Activated CD8-positive, alpha-beta memory T cell treated with anti-CD3 and anti-CD28 coated beads for 1 hour (primary cell): ENCODE data around the gene CCDC201.
A peak's percentile ranks its signal among the peaks of the same experiment; 100 is the strongest.

Source experiments
- DNase-seq, 2 donors: peaks; one replicate each; pipeline ENCODE4 v3.0.0-alpha.2; 2020; ENCODE audit warnings: low read depth in 1 of 2; ENCODE audit errors: extremely low read depth in 1 of 2

CCDC201 gene, protein sequence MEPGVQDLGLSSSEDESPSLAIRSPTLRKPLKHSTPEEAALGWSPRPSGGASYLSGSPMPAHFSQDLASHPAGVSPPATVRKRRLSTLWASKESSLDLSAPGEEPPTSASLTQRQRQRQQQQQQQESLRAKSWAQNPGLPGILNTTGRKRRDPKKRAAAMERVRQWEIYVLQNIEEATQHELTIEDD

GRCh38 chr7:45873035-45873354 lies at the start of gene CCDC201:
TSS of gene CCDC201 (minus strand) at chr7:45873082. CDS start at chr7:45873007, 75 bp downstream.
- no peak for DNase-seq

GRCh38 chr7:45921699-45922519 lies 49.0 kb upstream of the CCDC201 start:
- no peak for DNase-seq

- DNase-seq, result no peak
Observed at GRCh38 chr7:45921381-45921698, 48.5 kb upstream of the CCDC201 start.

DNA sequence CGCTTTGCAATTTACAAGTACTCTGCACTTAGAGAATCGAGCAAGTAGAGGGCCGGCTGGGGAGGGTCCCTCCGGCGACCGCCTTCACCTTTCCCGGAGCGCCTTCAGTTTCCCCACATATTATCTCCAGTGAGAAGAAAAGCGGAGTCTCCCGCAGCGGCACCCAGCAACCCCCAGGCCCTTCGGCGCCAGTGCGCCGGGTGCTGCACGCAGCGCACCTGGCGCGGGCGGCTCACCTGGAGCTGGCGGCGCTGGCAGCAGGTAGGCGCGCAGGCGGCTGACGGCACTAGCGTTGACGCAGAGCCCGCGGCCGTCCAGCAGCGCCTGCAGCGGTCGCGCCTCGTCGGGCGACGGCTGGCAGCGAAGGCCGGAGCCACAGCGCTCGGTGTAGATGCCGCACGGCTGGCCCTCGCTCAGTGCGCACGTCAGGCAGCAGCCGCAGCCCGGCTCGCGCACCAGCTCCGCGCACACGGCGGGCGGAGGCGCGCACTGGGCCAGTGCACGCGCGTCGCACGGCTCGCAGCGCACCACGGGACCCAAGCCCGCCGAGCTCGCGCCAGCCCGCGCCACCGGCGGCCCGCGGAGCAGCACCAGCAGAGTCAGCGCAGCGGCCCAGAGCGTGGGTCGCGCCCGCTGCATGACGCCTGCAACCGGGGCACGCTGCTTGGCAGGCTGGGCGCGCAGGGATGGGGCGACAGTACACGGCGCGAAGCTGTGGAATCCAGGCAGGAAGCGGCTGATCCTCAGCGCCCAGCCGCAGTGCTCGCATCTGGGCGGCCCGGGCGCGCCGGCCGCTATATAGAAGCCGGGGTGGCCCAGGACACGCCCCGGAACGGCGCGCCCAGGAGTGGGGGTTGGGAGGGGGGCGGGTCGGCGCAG lies 47.9 kb upstream of the CCDC201 start, which contains the start of gene IGFBP3:
Gene IGFBP3, minus strand, starts transcription at position 771 of the 879 bp plus-strand sequence. Its CDS starts 132 bp downstream, at position 639.
- DNase-seq, result no peak

- DNase-seq, result no peak
Observed at GRCh38 chr7:45919993-45920459, 47.1 kb upstream of the CCDC201 start.

DNA sequence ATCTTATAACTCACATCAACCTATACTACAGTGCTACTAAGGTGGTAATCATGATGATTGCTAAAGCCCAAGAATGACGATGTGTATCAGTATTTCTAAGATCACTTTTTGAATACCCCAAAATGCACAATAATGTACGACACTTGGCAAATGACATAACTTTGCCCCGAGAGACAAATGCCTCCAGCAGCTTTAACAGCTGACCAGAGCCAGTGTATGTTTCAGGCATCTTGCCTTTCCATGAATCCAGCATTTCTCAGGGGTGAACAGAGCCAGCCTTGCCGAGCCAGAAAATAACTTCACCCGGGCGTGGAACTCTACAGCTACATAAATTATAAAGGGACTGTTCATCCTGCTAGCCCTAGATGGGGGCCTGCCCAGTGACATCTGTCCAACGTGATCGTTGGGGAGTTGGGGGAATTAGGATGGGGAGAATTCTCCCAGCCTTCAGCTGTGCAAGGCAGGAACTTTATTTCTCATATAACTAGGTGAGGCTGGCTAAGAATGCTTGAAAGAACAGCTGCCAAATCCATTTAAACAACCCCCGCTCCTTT lies 46.4 kb upstream of the CCDC201 start:
- DNase-seq, result no peak

- DNase-seq, result no peak
Observed at GRCh38 chr7:45918556-45918955, 45.7 kb upstream of the CCDC201 start.

DNA sequence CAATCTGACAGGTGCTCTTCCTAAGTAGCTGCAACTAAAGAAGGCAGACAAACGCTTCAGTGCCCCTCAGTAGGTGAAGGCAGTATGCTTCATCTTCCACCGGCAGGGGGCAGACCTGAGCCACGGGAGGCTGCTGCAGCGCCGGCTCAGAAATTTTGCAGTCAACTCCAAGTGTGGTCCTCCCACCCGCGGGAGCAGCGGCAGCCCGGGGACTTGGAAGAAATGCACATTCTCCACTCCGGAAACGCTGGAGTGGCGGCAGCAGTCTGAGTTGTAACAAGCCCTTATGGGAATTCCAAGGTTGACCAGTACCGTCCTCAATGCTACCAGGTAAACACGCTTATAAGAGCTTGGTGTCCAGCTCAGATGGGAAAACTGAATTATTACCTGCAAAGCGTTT lies 44.8 kb upstream of the CCDC201 start:
- peak in 1 of 2 donors; percentile 60 for DNase-seq

GRCh38 chr7:45917064-45917463 lies 44.2 kb upstream of the CCDC201 start:
- DNase-seq, result no peak

GRCh38 chr7:45915606-45916005 lies 42.7 kb upstream of the CCDC201 start:
- DNase-seq, result no peak

DNA sequence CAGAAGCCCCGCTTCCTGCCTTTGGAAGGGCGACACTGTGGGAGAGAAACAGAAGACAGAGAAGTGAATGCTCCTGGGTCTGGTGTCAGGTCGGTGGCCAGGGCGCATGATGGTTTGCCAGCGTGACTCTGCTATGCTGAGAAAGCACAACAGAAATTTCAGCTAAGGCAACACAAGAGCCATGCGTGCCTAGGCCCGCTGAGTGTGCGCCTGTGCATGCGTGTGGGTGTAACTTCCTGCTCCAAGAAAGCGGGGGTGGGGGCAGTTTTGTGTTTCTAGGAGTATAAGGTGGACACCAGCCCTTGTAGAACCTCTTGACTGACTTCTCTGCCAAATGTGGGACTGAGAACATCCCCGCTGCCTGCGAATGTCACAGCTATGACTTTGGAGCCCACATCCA lies 42.0 kb upstream of the CCDC201 start:
- DNase-seq, result no peak

DNA sequence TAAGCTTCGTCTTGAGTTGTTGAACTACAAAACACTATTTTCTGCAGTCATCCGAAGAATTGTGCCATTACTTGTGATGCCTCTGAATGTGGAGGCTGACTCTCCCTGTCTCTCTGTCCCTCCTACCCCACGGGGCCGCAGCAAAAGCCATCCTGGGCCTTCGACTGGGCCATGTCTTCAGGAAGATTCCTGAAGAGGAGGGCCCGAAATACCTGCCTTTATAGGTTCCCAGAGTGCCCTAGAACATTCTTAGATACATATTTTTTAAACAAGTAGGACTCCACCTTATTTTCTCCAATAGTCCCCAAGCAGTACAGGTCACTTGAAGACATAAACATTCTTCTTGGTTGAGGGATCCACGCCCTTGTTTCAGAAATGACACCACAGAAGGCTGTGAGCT lies 40.1 kb upstream of the CCDC201 start:
- no peak for DNase-seq

- no peak for DNase-seq
Observed at GRCh38 chr7:45911311-45911710, 38.4 kb upstream of the CCDC201 start.

DNA sequence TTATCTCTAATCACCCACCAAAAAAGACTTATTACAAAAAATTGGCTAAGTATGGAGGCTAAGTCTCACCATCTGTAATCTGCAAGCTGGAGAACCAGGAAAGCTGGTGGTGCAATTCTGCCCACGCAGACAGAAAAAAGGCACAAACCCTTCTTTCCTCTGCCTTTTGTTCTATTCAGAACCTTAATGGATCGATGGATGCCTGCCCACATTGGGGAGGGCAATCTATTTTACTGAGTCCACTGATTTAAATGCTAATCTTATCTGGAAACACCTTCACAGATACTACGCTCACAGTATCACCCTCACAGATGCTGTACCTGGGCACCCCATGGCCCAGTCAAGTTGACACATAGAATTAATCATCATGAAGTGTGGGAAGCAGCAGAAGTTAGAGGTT lies 38.0 kb upstream of the CCDC201 start:
- no peak for DNase-seq

DNA sequence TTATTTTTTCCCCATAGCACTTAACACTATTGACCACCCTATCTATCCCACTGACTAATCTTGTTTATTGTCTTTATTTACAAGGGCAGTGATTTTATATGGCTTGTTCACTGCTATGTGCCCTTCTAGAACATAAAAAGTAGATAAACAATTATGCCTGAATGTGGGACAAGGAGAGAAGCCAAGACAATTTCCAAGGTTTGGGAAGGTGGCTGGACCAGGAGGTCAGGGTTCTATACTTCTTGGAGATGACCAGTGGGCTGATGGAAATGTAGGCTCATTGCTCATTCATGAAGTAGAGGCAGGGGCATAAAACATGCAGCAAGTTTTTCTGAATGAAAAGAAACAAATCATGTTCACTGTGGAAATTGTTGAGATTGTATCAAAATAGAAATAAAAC lies 36.7 kb upstream of the CCDC201 start:
- no peak for DNase-seq

GRCh38 chr7:45902820-45903219 lies 29.9 kb upstream of the CCDC201 start:
- DNase-seq, result no peak

GRCh38 chr7:45901566-45901965 lies 28.7 kb upstream of the CCDC201 start:
- no peak for DNase-seq

DNA sequence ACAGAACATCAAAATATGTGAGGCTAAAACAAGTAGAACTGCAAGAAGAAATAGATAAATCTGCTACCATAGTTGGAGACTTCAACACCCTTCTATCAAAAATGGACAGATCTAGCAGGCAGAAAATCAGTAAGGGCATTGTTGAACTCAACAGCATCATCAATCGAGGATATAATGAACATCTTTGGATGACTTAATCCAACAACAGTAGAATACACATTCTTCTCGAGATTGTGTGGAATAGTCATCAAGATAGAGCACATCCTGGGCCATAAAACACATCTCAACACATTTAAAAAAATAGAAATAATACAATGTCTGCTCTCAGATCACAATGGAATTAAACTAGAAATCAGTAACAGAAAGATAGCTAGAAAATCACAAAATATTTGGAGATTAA lies 25.3 kb upstream of the CCDC201 start:
- DNase-seq, result no peak

DNA sequence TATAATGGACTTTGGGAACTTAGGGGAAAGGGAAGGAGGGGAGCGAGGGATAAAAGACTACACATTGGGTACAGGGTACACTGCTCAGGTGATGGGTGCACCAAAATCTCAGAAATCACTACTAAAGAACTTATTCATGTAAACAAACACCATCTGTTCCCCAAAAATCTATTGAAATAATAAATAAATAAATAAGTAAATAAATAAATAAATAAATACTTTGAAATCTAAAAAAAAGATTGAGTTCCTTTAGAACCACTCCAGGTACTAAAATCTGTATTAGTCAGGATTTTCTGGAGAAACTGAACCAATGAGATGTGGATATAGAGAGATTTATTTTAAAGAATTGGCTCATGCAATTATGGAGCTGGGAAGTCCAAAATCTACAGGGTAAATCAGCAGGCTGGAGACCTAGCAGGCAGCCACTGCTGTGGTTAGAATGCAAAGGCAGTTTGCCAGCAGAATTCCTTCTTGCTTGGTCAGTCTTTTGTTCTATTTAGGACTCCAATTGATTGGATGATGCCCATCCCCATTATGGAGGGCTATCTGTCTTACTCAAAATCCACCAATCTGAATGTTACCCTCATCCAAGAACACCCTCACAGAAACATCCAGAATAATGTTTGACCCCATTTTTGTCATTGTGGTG lies 24.3 kb upstream of the CCDC201 start:
- no peak for DNase-seq

GRCh38 chr7:45894665-45895062 lies 21.8 kb upstream of the CCDC201 start:
- no peak for DNase-seq
